SK-N-SH (cell line): ENCODE data around the gene TBC1D20.
"Not testable (repeated sequence)": the region's sequence is repeated elsewhere in the genome, so short reads cannot be mapped to it uniquely, and the experiment has no call there.

Experiments
- CHD2 ChIP-seq: fragments of 150-350 bp; IDR thresholded peaks from 2 replicates; pipeline ENCODE4 v1.6.1; 2018; ENCODE audit warnings: low read length; ENCODE audit not compliant: partially characterized antibody
- CTCF ChIP-seq: fragments of 200-600 bp; sonication (generic); IDR thresholded peaks from 2 replicates; pipeline ENCODE4 v1.6.1; 2017; ENCODE audit warnings: antibody characterized with exemption, mild to moderate bottlenecking, moderate library complexity
- EP300 ChIP-seq, 2 experiments: IDR thresholded peaks; 2 replicates each; pipeline versions ENCODE4 v1.4.0 to v1.6.1; 2012; ENCODE audit warnings: borderline replicate concordance in 1 of 2, low read depth in 1 of 2, low read length in 1 of 2
- EZH2phosphoT487 ChIP-seq: fragments of 200-600 bp; sonication (generic); IDR thresholded peaks from 2 replicates; pipeline ENCODE4 v1.6.1; 2017; ENCODE audit warnings: low read depth, mixed run types, mild to moderate bottlenecking, antibody characterized with exemption, moderate library complexity, borderline replicate concordance
- NFIC ChIP-seq: IDR thresholded peaks from 2 replicates; pipeline ENCODE4 v1.4.0; 2012; ENCODE audit warnings: borderline replicate concordance
- POLR2AphosphoS5 ChIP-seq: IDR thresholded peaks from 2 replicates; pipeline ENCODE4 v1.6.1; 2012; ENCODE audit warnings: low read depth, low read length
- RAD21 ChIP-seq: IDR thresholded peaks from 2 replicates; pipeline ENCODE4 v1.6.1; 2012; ENCODE audit warnings: mild to moderate bottlenecking, low read length
- REST ChIP-seq: IDR thresholded peaks from 2 replicates; pipeline ENCODE4 v1.6.1; 2012; ENCODE audit warnings: mild to moderate bottlenecking, low read depth, low read length, moderate library complexity
- RFX5 ChIP-seq: IDR thresholded peaks from 2 replicates; pipeline ENCODE4 v1.6.1; 2012; ENCODE audit warnings: mild to moderate bottlenecking, improper control_type of control experiment, low read length
- SMC3 ChIP-seq: IDR thresholded peaks from 2 replicates; pipeline ENCODE4 v1.6.1; 2012; ENCODE audit warnings: low read depth, low read length, improper control_type of control experiment
- TAF1 ChIP-seq: IDR thresholded peaks from 2 replicates; pipeline ENCODE4 v1.6.1; 2012; ENCODE audit warnings: low read depth, mild to moderate bottlenecking, low read length, moderate library complexity, borderline replicate concordance
- TCF12 ChIP-seq: IDR thresholded peaks from 2 replicates; pipeline ENCODE4 v1.4.0; 2012
- YY1 ChIP-seq: IDR thresholded peaks from 2 replicates; pipeline ENCODE4 v1.4.0; 2012; ENCODE audit warnings: low read depth, mild to moderate bottlenecking

- TF ChIP-seq TAF1; CTCF; EP300 (IDR thresholded peaks at IDR 0.05; ENCODE audit: borderline replicate concordance in 1 of 2, low read depth in 1 of 2, low read length in 1 of 2); POLR2AphosphoS5; RAD21; SMC3; EZH2phosphoT487; REST; NFIC; RFX5; YY1; CHD2; TCF12: not testable (repeated sequence)
These were observed 69.0 kb downstream of the TBC1D20 start for GRCh38 chr20:393296-393695.
